Kidney capillary endothelial cell (primary cell): ENCODE measurements around the gene HBG2.
"Not testable (repeated sequence)": the region's sequence is repeated elsewhere in the genome, so short reads cannot be mapped to it uniquely, and the experiment has no call there.

Experiments used
- DNase-seq: peaks from one replicate; pipeline ENCODE4 v3.0.0-alpha.2; 2018; ENCODE audit warnings: low spot score

Gene HBG2

GRCh38 chr11:5254646-5255413 lies at the start of gene HBG2:
HBG2 (minus strand) TSS chr11:5254781; CDS start chr11:5254728, 53 bp downstream.
- DNase-seq = not testable (repeated sequence)

DNA sequence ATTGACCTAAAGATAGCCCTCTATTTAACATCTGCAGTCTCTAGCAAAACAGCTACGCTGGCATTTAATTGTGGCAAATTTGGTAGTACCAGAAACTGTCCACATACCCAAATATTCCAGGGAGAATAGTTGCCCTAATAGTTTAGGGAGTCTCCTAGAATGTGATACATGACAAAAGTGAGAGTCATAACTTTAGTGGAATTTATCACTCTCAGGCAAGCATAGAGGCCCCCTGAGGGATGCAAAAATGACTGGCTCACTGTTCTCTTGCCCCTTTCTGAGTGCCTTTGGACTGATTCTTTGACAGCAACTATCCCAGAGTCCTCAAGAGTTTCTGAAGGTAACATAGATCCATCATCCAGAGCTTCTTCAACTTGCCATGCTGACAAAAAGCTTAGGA lies 49.5 kb upstream of the HBG2 start:
- DNase-seq = no peak

- DNase-seq = no peak
These were observed 49.0 kb upstream of the HBG2 start for GRCh38 chr11:5303626-5304025.

GRCh38 chr11:5301846-5302245 lies 47.3 kb upstream of the HBG2 start, which contains the start of gene OR51B4:
OR51B4 (minus strand) TSS chr11:5301946; CDS start chr11:5301946, 0 bp downstream.
- DNase-seq = no peak

- no peak for DNase-seq
These were observed 45.7 kb upstream of the HBG2 start for GRCh38 chr11:5300251-5300650.

DNA sequence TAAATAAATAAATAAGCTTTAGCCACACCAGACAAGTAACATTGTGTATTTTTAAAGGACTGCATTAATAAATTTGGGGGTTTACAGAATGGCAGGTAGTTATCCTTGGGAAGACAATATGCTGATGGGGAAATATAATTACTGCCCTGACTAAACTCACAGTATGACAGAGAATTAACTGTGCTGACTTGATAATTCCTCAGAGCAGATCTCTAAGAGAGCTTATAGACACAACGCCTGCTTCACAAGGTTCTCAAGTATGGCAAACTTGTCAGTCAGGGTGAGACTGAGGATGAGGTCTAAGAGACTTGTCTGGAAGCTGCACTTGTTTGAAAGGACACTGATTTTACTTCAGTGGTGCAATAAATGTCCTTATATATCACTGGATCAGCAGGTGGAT lies 43.9 kb upstream of the HBG2 start:
- no peak for DNase-seq

GRCh38 chr11:5297721-5298323 lies 43.2 kb upstream of the HBG2 start:
- DNase-seq = no peak

- DNase-seq = not testable (repeated sequence)
These were observed 39.9 kb upstream of the HBG2 start for GRCh38 chr11:5294342-5294995.

GRCh38 chr11:5293028-5293427 lies 38.4 kb upstream of the HBG2 start:
- DNase-seq = no peak

DNA sequence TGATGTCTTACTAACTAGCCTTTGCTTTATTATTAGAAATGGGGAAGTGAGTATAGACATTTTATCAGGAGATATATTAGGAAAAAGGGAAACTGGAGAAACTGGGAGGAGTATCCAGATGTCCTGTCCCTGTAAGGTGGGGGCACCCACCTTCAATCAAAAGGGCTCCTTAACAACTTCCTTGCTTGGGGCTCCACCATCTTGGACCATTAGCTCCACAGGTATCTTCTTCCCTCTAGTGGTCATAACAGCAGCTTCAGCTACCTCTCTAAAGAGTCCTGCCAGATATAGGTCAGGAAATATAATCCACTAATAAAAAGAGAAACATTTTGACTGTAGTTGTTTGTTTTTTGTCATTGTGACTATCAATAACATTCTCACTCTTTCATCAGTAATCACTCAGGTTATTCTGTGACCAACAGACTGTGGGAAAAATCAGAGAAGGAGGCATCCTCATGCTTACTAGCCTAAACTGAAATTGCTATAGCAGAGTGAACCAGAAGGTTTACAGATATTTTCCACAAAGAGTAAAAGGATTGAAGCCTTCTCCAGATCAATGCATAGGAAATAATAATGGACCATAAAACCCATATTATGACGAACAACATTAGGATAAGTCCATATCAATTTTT lies 36.7 kb upstream of the HBG2 start:
- DNase-seq = peak; percentile 29

- DNase-seq = no peak
These were observed 35.5 kb upstream of the HBG2 start for GRCh38 chr11:5290106-5290505.

GRCh38 chr11:5289696-5290095 lies 35.1 kb upstream of the HBG2 start:
- no peak for DNase-seq

GRCh38 chr11:5288906-5289550 lies 34.4 kb upstream of the HBG2 start:
- DNase-seq = no peak

DNA sequence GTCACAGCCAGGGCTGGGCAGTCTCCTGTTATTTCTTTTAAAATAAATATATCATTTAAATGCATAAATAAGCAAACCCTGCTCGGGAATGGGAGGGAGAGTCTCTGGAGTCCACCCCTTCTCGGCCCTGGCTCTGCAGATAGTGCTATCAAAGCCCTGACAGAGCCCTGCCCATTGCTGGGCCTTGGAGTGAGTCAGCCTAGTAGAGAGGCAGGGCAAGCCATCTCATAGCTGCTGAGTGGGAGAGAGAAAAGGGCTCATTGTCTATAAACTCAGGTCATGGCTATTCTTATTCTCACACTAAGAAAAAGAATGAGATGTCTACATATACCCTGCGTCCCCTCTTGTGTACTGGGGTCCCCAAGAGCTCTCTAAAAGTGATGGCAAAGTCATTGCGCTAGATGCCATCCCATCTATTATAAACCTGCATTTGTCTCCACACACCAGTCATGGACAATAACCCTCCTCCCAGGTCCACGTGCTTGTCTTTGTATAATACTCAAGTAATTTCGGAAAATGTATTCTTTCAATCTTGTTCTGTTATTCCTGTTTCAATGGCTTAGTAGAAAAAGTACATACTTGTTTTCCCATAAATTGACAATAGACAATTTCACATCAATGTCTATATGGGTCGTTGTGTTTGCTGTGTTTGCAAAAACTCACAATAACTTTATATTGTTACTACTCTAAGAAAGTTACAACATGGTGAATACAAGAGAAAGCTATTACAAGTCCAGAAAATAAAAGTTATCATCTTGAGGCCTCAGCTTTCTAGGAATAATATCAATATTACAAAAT lies 33.7 kb upstream of the HBG2 start:
- DNase-seq = no peak

- DNase-seq = no peak
These were observed 32.3 kb upstream of the HBG2 start for GRCh38 chr11:5286901-5287300.

DNA sequence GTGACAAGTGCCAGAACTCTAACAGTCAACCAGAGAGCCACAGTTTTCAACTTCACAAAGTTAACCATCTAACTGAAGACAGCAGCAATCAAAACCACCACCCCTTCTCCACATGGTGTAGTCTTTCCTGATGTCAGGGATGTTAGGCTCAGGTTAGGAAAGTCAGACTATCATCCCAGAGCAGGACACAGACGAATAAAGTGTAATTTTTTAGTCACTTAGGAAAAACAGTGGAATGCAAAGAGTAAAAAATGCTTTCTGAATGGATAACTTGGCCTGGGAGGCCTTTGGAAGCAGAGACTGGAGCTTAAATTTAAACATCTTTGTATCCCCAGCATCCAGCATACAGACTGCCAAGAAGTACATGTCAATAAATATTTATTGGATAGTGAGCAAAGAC lies 31.8 kb upstream of the HBG2 start:
- DNase-seq = no peak

- DNase-seq = no peak
These were observed 31.2 kb upstream of the HBG2 start for GRCh38 chr11:5285703-5286340.

DNA sequence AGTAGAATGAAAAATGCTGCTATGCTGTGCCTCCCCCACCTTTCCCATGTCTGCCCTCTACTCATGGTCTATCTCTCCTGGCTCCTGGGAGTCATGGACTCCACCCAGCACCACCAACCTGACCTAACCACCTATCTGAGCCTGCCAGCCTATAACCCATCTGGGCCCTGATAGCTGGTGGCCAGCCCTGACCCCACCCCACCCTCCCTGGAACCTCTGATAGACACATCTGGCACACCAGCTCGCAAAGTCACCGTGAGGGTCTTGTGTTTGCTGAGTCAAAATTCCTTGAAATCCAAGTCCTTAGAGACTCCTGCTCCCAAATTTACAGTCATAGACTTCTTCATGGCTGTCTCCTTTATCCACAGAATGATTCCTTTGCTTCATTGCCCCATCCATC lies 30.1 kb upstream of the HBG2 start:
- DNase-seq = no peak

DNA sequence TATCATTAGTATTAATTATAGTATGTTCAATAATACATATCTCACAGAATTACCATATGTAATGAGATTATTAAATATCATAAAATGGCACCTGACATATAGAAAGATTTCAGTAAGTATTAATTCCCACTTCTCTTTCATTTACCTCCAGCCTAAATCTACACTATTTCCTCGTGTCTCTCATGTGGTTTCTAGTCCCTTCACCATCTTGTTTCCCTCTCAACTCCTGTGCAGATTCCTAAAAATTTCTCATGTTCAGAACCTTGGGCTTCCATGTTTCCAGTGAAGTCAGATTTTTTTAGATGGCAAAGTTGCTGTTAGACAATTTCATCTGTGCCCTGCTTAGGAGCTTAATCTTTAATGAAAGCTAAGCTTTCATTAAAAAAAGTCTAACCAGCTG lies 29.3 kb upstream of the HBG2 start:
- no peak for DNase-seq

GRCh38 chr11:5283086-5283485 lies 28.5 kb upstream of the HBG2 start:
- no peak for DNase-seq

DNA sequence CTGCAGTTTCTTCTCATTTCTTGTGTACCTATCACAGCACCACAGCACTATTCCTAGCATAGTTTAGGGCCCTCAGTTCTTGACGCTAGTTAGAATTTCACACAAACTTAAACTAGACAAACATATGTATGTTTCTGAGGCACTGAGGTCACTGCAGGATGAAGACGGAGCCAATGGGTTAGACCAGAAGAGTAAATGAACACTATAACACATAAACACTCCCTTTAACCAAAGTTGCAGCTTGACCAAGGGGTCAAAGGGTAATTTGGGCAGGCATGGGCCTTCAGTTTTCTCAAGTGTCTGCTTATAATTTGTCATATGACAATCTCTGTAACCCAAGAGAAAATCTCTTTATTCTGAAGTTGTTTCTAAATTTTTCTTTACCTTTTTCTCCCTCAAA lies 28.0 kb upstream of the HBG2 start:
- DNase-seq = no peak
